Activated CD8-positive, alpha-beta memory T cell treated with anti-CD3 and anti-CD28 coated beads, Interleukin-2, amount 50 U/mL, for 1 hour (primary cell): ENCODE measurements around the gene BUB1B.

Experiments
- DNase-seq: peaks from one replicate; pipeline ENCODE4 v3.0.0-alpha.2; 2020; ENCODE audit errors: extremely low read depth

The BUB1B gene

DNA sequence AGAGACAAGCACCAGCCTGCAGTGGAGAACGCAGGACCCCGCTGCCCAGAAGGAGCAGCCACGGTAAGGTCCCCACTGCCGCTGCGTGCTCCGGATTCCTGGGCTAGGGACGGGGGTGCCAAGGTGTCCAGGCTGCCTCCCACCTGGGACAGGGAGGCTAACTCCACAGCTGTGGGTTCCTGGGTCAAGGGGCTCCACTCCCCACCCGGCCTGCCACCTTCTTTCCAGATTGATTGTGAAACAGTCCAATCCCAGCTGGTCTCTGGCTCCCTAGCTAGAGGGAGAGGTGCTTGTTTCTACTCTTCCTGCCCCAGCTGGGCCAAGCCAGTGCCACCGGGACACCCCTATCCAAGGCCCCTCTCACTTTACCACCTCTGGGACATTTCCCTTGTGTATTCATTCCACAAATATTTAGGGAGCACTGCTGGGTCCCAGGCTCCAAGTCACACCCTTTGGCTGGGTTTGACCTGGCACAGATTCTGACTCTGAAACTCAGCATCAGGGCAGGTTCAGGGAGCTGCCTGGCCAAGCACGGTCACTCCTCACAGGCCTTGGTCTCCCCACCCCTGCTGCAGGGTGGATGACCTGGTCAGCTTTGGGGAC, 79.9 kb downstream of the BUB1B start:
- no peak for DNase-seq

DNA sequence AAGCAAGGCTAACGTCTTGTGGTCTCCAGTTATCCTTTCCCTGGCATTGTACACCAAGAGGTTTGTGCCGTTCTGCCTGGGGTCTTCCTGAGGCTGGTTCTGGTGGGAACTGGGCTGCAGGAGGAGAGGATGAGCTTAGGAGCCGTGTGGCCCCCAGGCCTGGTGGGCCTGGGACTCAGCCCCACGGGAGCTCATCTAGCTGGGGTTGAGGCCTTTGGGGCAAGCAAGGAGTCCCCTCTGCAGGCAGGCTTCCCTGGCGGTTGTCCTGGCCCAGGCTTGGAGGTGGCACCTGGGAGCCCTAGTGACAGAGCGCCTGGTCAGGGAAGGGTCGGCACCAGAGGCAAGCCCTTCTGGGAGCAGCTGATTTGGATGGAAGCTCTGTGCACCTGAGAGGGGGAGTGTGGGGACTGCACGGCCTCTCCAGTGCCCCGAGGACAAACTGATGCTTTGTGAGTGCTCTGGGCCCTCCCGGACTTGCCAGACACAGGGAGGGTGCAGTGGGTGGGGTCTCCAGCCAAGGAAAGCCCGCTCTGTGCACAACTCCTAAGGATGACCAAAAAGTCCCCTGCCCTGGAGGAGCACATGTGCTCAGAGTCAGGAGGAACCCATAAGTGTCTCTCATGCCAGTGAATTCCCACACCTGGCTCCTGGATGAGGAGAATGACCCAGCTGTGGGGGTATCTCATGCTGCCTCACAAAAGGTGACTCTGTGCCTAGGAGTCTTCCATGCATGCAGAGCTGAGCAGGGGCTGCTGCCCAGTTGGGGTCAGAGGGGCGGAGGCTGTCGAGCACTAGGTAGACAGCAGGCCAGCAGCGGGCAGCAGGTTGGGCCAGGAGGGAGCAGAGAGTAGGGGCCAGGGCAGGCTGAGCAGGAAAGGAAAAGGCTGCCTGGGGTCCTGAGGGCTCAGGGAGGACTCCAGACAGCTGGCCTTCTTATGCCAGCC, 80.7 kb downstream of the BUB1B start:
- DNase-seq: no peak

DNA sequence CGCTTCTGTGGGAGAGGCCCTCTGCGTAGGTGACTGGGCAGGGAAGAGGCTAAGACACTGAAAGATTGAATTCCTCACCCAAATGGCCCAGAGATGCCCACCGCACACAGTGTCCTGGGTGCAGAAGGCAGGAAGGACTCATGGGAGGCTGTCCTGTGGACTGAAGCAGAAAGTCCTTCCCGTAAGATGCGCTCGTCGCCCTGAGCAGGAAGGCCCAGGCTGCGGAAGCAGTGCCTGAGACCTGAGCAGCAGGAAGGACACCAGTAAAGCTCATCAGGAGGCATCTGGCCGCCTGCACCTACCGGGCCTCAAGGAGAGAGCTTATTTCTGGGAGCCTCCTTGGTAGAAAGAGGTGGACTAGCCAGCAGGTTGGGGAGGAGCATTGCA, 81.3 kb downstream of the BUB1B start:
- no peak for DNase-seq

DNA sequence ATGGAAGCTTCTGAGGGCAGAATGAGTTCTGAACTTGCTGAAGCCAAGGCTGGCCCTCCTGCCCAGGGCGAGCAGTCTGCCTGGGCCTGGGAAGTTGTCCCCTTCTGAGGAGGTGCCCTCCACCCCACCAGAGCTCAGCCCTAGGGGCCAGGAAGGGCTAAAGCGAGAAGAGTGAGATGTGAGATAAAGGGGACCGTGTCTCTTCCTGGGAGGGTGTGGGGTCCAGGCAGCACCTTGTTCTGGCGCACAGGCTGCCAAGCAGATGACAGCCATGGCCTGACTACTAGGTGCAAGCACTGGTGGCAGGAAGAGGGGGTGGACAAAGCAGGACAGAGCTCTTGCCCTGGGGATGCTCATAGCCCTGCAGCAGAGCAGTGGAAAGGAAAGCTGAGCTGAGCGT, 81.7 kb downstream of the BUB1B start:
- DNase-seq: no peak

DNA sequence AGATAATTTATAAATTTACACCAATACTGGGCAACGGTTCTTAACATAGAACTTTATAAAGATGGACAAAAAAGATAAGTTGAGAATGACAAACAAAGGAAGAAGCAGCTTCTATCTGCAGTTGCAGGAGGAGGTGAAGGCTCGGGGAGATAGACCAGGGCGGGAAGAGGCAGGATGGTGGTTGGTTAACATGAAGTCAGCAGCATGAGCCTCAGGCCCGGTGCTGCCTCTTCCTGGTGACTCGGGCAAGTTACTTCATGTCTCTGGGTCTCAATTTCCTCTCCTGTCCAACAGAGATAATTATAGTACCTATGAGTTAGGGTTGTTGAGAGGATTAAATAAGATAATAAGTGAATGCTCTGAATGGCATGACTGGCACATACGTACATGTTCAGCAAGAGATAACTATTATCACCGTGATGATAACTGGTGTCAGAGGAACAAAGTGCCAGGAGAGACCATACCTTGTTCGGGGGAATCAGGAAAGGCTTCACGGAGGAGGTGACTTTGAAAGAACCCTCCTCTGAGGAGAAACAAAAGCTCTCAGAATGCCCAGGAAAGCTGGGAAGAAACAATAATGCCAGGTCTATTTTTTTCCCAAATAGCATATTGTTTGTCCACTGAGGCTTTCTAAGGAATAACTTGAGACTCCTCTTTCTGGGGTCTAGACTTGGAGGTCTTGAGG, 82.4 kb downstream of the BUB1B start:
- DNase-seq: no peak

DNA sequence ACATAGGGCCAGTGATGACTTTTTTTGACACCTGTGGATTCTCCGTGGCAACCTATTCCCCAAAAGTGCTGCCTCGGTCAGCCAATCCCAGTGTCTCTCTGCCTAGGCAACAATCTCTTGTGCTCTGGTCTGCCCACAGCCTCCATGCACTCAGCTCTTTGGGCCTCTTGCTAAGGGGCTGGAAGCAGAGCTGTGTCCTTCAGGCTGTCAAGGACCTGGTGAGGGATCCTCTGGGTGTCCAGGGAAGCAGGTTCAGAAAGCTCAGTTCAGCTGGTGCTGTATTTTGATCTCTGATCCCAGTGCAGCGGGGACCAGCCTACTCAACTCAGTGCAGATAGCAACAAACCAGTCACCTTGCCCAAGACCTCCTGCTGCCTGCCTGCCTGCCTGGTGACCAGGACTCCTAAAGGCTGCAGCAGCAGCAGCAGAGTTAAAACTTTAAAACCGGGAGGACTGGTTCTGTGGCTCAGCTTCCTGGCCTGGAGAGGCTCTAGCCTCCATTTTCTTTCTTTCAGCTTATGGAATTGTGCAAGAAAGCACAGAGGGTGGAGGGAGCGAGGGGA, 84.2 kb downstream of the BUB1B start:
- DNase-seq: no peak

DNA sequence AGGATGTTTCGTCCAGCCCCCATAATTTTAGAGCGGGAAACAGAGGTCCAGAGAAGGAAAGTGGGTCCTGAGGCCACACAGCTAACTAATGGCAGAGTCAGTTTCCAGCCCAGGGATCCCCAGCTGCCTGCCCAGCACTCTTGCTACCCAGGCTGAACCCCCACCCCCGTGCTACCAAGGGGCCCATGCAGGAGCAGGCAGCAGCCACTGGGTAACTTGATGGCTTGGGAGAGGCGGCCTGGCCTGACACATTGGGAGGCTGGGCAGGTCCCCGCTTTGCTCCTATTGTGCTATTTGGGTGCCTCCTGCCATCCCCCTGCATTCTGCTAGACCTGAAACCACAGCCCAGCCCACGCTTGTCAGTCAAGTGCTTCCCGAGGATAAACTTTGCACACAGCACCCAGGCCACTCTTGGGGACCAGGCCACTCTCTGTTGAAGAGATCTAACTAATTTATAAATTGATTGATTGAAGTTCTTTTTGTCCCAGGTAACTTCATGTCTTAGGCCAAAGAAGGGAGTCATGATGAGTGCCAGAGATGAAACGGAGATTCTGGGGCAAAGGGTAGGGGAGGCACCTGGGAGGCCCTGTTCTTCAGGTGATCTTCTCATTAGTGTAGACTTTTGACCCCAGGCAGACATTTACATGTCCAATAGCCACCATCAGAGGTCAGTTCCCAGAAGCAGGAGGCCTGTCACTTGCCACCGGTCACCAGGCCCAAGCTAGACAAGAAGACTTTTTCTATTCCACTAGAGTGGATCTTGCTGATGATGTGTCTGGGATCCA, 85.0 kb downstream of the BUB1B start:
- DNase-seq: no peak

DNA sequence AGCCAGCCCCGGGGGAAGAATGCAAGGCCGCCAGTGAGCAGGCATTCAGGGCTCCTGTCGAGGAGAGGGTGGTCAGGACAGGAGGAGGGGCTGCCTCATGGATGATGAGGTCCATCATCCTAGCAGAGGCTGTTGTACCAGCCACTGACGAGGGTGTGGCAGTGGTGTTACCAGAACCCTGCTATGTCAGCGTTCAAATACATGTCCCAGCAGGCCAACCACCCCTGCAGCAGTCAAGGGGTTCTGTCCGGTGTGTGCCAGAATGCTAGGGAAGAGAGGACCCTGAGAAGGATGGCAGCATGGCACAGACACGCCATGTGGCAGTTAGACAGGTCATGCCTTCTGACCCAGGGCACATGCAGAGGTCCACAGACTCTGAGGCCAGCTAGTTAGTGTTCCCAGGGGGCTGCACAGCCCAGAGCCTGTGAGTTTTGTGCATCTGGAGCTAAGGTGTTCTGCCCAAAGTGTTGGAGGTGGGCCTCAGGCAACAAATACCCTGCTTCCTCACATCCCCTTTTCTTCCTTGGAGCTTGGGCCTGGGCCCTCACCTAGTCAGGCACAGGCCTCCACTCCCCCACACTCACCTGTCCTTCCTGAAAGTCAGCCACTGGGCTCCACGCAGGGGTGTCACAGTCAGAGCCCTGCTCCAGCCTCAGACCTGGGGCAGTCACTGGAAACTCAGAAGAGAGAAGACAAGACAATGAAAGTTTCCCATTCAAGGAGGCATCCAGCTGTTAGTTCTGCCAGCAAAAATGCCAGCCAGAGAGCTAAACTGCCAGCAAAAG, 85.8 kb downstream of the BUB1B start:
- no peak for DNase-seq

DNA sequence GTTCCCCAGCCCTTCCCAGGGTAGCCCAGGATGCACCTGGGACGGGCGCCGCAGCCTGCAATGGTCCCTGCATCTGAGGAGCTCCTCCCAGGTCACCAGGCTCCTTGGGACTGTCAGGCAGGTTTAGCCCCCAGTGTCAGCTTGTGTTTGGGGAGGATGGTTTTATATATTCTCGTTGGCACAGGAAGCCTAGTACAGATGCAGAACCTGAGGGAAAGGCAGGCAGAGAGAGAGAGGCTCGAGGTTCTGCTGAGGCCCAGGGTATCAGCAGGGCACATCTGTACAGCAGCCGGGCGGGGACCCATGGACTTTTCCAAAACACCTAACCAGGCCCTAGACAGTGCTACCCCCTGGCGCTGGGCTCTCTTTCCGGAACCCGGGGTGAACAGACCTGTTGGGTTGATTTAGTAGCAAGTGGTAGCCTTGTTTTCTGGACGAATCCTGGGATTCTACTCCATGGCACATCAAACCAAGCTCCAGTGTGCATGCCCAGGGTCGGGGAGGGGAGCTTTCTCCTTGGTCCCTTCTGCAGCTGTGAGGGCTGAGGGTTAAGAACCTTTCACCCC, 86.6 kb downstream of the BUB1B start:
- DNase-seq: no peak

DNA sequence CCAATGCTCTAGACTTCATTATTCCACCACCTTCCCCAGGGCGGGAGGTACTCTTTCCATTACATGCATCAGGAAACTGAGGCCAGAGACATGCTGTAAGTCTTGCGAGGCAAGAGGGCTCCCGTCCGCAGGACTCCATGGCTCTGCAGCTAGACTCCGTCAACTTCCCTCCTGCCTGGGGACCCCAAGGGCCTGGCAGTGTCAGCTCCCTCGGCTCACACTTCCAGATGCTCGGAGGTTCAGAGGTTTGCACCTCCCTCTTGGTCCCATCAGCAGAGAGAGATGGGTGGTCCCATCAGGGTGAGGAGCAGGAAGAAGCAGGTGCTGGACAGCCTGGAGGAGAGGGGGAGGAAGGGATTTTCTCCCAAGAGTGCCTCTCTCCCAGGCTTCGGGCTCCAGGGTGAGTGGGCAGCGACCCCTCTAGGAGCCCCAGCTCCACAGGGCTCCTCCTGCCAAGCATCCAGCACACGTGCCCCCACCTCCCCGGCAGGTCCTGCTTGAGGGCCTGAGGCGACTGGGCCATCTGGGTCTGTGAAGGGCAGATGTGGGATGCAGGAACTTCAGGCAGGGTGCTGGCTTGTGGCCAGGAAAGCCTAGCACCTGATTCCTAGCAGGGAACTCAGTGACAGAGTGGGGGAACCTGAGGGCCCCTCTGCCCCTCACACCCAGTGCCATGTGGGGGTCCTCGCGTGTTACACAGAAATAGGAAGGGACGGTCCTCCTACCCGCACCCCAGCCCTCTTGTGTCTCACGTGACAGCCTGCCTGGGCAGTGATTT, 87.3 kb downstream of the BUB1B start:
- DNase-seq: no peak

DNA sequence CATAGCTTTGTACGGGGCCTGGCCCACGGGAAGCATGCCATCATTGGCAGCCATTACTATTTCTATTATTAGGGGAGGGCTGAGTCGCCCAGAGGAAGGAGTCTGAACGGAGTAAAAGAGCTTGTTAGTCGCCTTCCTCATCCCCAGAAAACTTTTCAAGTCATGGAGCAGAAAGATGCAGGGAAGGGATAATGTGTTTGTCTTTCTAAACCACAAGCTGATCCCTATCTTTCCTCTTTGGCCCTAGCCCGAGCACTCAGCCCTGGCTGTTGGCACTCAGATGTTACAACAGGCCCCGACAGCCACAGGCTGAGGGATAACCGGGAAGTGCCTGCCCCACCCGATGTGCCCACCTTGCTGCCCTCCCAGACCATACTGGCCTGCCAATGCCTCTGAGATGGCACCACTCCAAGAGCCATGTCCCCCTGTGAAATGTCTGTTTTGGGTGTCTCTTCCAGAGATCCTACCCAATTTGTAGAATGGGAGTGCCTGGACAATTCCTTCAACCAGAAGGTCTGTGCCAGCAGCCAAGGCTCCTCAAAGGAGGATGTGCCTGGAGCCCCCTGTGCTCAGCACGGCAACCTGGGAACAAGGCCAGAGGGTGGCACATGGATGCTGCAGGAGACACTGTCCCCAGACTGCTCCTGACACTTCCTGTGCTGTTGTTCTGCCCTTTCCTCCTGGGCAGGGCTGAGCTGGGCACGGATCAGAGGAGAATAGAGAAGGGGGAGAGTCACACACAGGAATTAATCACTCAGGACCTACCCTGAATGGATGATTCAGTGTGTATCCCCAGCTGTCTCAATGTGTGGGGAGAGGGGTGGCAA, 88.8 kb downstream of the BUB1B start:
- no peak for DNase-seq

DNA sequence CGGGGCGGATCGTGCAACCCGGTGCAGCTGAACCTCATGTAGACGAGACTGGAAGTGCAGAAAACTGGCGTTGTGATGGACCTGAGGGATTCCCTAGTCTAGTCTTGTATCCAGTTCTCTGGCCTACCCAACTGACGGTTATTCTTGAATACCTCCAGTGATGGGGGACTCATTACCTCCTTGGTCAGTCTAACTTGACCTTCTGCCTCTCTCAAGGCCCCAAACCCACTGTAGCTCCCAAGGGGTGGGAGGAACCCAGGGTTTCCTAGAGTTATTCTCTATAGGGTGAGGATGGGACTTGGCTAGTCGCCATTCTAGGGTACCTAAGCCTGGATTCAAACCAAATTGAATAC, 89.4 kb downstream of the BUB1B start:
- DNase-seq: no peak

DNA sequence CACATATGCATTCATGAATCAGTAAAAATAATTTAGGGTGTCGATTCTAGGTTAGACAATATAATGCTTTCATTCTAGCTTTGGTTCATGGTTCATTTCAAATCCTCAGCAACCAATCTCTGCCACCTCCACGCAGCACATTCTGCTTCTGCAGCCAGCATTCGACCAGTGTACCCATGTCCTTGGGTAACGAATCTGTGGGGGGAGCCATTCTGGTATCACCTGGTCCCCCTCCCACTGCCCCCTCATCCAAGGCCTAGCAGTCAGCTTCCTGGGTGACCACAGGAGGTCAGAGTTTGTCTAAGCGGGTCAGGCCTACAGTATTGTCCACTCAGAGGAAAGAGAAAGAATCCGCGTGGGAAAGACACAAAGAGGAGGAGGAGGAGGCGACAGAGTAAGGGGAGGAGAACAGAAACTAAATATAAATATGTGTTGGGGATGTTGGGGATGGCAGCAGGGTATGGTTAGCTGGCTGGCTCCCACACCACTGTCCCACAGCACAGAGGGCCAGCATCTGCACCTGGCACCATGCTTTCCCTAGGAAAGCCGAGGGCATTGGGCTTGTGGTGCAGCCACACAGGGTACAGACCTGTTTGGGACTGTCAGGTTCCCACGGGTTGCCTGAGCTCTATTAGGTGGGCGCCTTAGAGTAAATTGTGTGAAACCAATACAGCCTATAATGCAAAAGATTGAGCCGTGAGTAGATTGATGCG, 90.1 kb downstream of the BUB1B start:
- DNase-seq: no peak

DNA sequence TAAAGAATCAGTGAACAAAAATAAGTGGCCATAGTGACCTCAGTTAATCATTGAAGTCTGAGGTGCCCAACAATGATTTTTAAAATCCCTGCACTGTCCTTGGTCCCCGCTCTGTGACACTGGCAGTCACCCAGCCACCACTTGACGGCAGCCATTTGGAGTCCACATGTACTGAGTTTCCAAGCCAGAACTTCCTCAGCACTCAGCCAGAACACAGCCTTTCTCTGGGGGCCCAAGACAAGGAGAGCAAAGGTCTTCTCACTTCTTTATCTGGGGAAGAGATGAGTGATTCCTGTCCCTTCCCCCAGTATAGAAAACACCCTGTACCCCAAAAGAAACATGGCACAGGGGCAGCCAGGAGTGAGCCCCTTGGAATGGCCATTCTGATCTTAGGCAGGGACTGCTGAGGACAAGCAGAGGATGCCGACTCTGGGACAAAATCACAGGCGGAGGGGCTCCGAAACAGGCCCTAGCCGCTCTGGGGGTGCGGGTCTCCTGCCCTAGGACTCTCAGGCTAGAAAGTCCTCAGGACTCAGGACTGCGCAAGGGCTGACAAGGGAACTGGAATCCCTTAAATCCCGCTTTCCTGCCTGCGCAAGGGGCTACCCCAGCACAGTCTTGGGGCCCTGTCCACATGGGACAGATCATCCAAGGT, 90.7 kb downstream of the BUB1B start:
- no peak for DNase-seq

DNA sequence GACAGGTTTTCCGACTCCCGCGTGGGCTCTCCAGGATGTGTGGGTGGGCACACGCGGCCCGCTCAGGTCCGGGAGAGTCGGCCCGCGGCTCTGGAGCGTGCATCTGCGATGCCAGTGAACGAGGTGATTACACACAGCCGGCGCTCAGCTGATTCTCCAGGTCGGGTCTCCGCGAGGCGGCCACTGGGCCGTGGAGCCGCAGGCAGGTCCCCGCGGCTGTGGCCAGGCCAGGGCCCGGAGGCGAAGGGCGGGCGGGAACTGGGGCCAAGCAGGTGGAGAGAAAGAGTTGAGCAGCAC, 91.2 kb downstream of the BUB1B start:
- no peak for DNase-seq

DNA sequence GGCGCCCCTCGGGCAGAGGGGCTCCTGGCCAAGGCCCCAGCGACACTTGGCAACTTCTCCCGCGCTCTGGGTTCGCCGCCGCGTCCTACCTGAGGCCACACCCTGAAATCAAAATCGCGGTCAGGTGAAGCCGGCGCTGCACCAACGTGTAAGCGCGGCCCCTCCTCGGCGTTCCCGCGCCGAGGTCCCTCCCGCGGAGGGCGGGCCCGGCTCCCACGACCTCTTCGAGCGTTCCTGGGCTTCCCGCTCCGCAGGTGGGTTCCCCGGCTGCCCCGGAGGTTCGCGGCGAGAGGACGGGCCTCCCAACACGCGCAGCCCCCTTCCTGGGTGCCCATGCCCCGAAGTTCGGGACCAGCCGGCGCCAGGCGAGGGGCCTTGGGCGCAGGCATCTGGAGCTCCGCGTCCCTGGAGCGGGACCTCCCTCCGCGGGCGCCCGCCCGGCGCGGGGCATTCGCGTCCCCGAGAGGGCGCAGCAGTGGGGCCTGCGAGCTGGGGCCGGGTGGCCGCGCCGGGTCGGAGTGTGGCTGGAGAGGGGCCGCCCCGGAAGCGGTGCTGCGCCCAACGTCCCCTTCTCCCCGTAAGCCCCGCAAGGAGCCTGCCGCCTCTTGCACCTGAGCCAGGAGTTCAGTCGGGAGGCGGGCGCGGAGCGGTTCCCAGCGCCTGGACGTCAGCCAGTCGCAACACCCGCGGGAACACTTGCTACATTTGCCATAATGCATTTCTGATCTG, 91.7 kb downstream of the BUB1B start:
- no peak for DNase-seq

DNA sequence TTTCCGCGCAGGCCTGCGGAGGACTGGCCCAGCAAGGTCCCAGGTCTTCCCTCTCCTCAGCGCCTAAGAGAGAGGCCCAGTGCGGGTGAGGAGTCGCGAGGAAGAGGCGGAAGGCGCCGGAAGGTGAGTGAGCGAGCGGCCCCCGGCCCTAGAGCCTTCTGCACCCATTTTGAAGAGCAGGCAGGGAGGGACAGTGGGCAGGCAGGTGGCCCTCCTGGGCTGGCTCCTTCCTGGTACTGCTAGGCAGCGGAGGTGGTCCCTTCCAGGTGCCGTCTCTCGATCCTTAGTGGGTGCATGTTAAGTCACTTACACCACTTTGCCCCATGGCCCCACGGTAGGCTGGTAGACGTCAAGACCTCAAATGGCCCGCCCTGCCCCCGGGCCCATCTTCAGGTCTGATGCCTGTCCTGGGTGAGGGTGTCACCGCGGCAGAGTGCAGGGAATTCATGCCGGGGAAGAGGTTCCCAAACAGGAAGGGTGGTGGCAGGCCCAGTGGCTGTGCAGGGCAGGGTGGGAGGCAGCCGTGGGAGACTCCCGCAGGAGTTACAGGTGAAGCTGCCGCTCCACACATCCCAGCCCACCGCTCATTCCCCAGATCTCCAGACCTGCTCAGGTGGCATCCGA, 92.4 kb downstream of the BUB1B start:
- no peak for DNase-seq
